HG03565 (cell line): ENCODE results near the gene AFF3.

ENCODE experiments used
- ATAC-seq: cut with Tn5 transposase; IDR thresholded peaks from one replicate; pipeline ENCODE4 v1.9.1; 2021; ENCODE audit warnings: mild to moderate bottlenecking, moderate library complexity; ENCODE audit not compliant: unreplicated experiment

The AFF3 gene

DNA sequence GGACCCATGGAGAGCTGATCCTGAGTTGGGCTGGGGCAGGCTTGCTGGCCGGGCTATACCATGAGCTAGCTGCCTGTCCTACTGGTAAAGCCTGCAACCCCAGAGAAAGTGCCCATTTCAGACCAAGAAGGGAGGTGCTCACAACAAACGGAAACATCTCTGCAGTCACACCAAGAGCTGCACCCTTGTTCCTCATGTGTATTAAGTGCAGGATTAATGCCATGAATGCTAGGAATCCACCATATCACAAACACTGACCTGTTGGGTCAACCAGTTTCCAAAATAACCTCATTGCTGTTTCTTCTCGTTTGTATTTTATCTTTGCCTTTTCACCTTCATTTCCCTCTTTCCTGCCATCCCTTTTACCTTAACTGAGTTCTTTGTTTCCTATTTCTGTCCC lies 69.9 kb downstream of the AFF3 start:
- no peak for ATAC-seq

DNA sequence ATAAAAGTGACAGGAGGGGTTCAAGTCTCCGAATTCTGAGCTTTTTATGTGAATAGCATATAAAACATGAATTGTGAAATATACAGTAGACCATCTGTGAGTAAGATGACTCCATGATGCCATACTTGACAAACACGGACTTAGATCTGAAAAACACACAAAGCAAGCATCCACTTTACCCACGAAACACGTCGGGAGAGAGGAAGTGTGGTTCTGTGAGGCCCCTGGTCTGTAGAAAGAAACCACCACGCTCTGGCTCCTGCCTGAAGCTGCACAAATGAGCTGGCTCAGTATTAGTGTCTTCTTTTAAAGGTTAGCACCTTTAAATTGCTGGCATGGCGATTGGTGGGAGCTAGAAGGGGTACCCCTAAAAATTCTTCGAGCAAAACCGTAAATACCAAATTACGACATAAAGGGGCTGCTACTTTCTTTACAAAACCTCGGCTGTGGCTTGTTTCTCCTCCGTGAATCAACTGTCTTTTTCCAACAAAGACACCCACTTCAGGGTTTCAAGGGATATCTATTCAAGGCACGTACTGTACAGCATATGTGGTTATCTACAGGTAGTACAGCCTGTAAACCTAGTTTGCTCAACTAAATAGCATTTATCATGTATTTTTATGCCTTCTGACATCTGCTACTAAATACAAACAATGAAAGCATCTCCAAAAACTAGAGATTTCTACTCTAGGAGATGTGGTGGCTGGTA lies 70.9 kb downstream of the AFF3 start:
- no peak for ATAC-seq

DNA sequence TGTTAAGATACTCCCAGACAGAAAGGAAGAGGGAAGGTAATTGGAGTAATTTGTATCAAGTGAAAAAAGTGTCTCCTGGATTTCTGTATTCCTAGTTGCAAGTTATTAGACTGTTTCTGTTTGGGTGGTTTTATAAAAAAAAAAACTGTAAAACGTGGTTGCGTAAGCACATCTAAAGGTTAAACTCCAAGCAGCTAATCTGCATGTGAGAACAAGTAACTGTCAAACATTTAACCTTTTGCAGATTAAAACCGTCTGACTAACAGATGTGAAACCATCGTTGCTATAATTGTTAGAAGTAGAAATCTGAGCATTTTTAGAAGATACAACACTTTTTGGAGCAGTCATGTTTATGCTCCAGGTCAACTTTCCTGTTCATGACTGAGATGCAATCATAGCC lies 72.3 kb downstream of the AFF3 start:
- ATAC-seq, result no peak

GRCh38 chr2:100068395-100068794 lies 74.0 kb downstream of the AFF3 start:
- no peak for ATAC-seq

GRCh38 chr2:100067784-100068183 lies 74.6 kb downstream of the AFF3 start:
- no peak for ATAC-seq

- no peak for ATAC-seq
Observed at GRCh38 chr2:100066856-100067255, 75.5 kb downstream of the AFF3 start.

- ATAC-seq, result no peak
Observed at GRCh38 chr2:100066246-100066645, 76.1 kb downstream of the AFF3 start.

DNA sequence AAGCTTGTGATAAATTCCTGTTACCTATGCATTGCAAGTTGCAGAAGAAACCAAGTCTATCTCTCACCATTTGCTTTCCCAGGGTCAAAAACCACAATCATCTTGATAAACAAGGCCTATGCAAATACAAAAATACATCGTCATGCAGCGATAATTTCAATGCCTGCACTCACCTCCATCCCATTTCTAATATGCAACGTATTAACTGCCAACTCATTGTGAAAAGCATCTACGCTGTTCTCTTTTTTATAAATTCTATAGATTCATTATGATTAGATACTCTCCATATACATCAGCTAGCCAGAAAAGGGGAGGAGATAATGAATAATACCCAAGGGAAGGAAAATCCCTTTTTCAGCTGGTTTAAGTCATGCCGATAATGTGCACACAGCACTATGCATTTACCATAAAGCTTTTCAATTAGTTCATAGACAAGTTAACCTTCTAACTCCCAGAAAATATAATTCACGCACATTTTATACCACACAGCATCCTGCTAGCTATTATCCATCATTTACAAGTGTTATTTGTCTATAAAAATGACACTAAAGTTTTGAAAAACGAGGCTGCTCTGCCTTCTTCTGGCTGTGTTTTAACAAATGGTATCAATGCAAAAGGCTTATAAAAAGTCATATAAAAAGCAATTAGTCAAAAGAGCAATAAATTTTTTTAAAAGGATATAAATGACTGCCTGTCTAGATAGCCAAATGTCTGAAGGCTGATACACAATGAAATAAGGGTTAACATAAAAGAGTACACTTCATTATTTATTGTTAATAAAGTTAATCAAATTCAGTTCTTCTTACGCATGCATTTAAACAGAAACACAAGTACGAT lies 77.6 kb downstream of the AFF3 start:
- ATAC-seq, result no peak

DNA sequence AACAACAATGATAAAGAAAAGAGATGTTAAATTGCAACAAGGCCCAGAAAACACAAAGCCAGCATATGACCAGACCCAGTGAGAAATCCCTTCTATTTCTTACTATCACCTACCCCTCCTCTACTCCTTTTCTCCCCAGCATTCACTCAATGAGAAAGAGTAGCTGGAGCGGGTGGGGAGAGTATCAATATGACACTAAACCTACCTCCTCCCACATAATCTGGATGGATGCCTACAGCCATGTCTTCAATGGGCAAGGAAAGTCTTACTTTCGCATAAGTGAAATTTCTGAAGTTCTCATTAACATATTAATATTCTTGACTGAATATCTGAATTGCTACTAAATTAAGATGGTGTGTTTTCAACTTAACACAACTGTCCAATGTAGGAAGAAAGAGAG lies 78.2 kb downstream of the AFF3 start:
- no peak for ATAC-seq

GRCh38 chr2:100063459-100063953 lies 78.9 kb downstream of the AFF3 start:
- no peak for ATAC-seq

GRCh38 chr2:100062336-100062735 lies 80.1 kb downstream of the AFF3 start:
- ATAC-seq, result no peak

DNA sequence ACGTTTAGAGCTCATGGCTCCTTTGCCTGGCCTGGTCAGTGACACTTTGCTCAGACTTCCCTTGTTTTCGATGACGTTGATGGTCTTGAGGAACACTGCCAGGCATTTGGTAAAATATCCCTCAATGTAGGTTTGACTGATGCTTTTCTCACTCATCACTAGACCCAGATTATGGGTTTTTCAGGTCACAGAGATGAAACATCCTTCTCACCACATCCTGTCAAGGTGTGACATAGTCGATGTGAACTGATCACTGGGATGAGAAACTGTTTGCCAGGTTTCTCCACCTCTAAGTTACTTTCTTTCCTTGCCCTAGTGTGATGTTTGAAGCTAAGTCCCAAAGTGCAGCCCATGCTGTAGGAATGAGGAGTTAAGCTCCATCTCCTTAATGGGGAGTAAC lies 81.5 kb downstream of the AFF3 start:
- ATAC-seq, result no peak

- ATAC-seq, result no peak
Observed at GRCh38 chr2:100059638-100060037, 82.8 kb downstream of the AFF3 start.

DNA sequence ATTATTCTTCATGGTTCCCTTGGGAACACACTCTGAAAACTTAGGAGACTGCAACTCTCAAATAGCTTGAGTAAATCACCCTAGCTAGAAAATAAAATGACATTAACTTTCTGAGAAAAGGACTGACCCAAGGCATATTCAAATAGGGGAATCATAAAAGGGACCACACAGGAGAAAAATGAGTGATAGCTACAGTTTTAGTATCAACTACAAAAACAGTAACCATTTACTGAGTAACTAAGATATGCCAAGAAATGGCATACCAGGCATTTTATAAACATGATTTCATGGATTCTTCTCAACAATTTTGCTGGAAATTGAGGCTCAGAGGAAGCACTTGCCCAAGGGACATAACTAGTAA lies 84.5 kb downstream of the AFF3 start:
- ATAC-seq, result no peak

DNA sequence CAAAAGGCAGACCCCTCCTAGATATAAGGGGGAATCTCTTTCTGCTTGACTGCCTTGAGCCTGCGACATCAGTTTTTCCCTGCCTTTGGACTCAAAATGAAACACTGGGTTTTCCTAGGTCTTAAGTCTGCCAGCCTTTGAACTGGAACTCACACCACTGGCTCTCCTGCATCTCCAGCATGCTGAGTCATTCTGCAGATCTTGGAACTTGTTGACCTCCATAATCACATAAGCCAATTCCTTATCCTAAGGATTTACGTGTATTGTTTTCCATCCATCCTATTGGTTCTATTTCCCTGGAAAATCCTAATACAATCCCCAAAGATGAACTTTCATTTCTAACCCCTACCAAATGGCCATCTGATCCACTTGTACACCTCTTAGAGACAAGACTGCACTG lies 88.0 kb downstream of the AFF3 start:
- ATAC-seq, result no peak

DNA sequence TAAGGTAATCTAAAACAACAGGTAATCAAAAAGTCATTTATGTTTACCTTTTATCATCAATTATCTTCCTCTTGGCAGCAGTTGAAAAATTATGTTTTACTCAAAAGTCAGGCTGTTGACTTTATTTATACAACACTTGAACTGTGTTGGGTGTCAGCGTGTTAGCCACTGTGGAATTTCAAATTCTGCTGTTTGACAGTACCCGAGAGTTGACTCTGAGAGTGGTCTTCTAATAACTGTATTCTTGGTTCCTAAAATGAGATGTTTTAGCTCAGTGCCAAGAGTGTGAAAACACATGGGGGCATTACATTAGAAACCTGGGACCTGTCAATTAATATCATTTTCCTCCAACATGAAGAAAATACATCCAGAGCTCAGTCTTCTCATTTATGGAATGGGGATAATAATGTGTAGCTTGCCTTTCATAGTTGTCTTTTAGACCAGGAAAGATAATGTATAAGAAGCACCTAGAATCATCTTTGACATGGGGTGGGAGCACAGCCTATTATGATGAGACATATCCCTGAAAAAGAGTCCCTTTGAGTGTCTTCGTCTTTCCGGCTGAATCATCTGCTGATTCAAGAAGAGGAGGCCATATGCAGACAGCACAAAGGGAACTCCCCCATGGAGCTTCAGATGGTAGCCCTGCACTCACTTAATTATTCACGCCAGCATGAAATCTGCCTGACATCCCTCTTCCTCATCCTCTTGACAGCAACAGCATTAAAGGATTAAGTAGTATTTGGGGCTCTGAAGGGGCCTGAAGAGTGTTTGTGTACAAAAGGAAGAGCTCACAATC lies 89.1 kb downstream of the AFF3 start:
- no peak for ATAC-seq

DNA sequence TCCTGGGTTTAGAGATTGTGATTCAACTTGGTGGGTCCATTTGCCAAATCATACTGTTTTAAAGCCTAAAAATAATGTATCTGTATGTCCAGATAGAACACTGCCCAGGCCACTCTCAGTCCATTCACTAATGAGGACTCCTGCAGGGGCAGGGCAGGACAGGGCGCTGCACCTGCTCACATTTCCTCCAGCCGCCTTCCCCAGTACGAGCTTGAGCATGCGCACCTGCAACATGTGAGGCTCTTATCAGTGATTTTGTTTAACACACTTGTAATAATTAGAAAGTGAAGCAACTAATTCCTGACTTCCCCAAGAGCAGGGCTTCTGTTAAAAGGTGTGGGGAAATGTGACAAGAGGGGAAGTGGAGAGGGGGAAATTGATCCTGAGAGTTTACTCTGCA lies 89.7 kb downstream of the AFF3 start:
- ATAC-seq, result no peak

GRCh38 chr2:100051253-100051652 lies 91.1 kb downstream of the AFF3 start:
- no peak for ATAC-seq

GRCh38 chr2:100050685-100051084 lies 91.7 kb downstream of the AFF3 start:
- ATAC-seq, result no peak

GRCh38 chr2:100046961-100047947 lies 95.1 kb downstream of the AFF3 start:
- ATAC-seq, result no peak
